Endothelial cell of hepatic sinusoid (primary cell): ENCODE data around the gene COQ5.

Experiments
- in situ Hi-C: cut with HindIII; loops from 2 replicates; pipeline ENCODE4 v1.10.0; 2017; ENCODE audit warnings: low sequenced_read_pairs

The COQ5 gene

DNA sequence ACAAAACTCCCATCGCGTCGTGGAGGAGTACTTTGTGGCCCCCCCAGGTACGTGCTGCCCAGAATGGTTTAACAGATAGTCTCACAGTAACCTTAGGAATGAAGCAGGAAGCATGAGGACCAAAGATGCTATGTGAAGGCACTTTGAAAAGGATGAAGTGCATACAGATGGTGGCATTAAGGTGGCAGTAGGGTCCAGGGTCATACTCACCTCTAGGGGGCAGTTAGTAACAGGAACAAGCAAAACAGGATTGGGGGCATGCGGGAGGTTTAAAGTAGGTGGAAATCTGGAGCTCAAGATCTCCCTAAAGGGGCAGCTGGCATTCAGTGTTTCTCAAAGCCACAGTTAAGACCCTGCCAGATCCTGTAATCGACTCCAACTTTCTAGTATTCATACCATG is 71.8 kb downstream of the COQ5 start:
- in situ Hi-C loops = no loop called here

GRCh38 chr12:120455302-120455701 is 73.7 kb downstream of the COQ5 start:
- in situ Hi-C loops = no loop called here

- in situ Hi-C loops = no loop called here
These were observed 75.0 kb downstream of the COQ5 start for GRCh38 chr12:120453977-120454376.
